ENCODE data around the gene CFAP52. TPM values are rescaled to one million over a fixed set of nuclear protein-coding genes. Genes with fewer than 3 reads are reported as not detected.

The CFAP52 gene
- total and polyA plus RNA-seq, 2 of the 8 experiments (the other 6 are each of a cell fraction or from before 2014, with no cell fraction given): 0.11 TPM; not detected in 1

DNA sequence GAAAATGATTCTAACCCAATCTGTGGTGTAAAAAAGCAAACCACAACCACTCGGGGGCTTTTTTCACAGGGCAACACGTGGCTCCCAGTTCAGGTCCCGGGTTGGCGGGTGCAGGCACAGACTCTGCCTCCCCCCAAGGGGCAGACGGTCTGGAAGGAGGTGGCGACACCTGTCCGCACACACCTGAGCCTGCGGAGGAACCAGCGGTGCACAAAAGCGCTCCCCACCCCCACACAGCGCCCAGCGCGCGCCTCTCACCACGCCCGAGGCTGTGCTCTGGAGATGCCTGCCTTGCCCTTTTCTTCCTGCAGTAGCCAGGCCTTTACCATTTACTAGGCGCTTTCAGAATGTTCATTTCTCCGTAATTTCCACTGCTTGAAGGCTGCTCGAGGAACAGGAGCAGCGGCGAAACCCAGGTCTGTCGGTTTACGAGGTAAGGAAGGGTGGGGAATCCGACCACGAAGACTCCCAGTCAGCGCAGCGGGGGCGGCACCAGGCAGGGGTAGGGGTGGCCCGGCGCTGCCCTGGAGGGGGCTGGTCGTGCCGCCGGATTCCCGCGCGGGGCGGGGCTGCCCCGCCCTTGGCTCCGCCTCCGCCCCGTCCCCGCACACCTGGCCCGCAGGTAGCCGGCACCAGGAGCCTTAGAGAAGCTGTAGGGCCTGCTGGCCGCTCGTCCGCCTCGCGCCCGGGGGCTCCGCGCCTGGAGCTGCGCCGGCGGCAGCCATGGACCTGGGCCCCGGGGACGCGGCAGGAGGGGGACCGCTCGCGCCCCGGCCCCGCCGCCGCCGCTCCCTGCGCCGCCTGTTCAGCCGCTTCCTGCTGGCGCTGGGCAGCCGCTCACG is 68.7 kb downstream of the CFAP52 start, which contains the start of gene USP43 (continued):
- TF ChIP-seq TAF7 (optimal IDR thresholded peaks at IDR 0.05; ENCODE audit: borderline replicate concordance, low read depth, low read length): peak; percentile 60
- TF ChIP-seq, protein P1, sequence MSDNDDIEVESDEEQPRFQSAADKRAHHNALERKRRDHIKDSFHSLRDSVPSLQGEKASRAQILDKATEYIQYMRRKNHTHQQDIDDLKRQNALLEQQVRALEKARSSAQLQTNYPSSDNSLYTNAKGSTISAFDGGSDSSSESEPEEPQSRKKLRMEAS (IDR thresholded peaks at IDR 0.05): peak; percentile 72
- TF ChIP-seq, protein P2, sequence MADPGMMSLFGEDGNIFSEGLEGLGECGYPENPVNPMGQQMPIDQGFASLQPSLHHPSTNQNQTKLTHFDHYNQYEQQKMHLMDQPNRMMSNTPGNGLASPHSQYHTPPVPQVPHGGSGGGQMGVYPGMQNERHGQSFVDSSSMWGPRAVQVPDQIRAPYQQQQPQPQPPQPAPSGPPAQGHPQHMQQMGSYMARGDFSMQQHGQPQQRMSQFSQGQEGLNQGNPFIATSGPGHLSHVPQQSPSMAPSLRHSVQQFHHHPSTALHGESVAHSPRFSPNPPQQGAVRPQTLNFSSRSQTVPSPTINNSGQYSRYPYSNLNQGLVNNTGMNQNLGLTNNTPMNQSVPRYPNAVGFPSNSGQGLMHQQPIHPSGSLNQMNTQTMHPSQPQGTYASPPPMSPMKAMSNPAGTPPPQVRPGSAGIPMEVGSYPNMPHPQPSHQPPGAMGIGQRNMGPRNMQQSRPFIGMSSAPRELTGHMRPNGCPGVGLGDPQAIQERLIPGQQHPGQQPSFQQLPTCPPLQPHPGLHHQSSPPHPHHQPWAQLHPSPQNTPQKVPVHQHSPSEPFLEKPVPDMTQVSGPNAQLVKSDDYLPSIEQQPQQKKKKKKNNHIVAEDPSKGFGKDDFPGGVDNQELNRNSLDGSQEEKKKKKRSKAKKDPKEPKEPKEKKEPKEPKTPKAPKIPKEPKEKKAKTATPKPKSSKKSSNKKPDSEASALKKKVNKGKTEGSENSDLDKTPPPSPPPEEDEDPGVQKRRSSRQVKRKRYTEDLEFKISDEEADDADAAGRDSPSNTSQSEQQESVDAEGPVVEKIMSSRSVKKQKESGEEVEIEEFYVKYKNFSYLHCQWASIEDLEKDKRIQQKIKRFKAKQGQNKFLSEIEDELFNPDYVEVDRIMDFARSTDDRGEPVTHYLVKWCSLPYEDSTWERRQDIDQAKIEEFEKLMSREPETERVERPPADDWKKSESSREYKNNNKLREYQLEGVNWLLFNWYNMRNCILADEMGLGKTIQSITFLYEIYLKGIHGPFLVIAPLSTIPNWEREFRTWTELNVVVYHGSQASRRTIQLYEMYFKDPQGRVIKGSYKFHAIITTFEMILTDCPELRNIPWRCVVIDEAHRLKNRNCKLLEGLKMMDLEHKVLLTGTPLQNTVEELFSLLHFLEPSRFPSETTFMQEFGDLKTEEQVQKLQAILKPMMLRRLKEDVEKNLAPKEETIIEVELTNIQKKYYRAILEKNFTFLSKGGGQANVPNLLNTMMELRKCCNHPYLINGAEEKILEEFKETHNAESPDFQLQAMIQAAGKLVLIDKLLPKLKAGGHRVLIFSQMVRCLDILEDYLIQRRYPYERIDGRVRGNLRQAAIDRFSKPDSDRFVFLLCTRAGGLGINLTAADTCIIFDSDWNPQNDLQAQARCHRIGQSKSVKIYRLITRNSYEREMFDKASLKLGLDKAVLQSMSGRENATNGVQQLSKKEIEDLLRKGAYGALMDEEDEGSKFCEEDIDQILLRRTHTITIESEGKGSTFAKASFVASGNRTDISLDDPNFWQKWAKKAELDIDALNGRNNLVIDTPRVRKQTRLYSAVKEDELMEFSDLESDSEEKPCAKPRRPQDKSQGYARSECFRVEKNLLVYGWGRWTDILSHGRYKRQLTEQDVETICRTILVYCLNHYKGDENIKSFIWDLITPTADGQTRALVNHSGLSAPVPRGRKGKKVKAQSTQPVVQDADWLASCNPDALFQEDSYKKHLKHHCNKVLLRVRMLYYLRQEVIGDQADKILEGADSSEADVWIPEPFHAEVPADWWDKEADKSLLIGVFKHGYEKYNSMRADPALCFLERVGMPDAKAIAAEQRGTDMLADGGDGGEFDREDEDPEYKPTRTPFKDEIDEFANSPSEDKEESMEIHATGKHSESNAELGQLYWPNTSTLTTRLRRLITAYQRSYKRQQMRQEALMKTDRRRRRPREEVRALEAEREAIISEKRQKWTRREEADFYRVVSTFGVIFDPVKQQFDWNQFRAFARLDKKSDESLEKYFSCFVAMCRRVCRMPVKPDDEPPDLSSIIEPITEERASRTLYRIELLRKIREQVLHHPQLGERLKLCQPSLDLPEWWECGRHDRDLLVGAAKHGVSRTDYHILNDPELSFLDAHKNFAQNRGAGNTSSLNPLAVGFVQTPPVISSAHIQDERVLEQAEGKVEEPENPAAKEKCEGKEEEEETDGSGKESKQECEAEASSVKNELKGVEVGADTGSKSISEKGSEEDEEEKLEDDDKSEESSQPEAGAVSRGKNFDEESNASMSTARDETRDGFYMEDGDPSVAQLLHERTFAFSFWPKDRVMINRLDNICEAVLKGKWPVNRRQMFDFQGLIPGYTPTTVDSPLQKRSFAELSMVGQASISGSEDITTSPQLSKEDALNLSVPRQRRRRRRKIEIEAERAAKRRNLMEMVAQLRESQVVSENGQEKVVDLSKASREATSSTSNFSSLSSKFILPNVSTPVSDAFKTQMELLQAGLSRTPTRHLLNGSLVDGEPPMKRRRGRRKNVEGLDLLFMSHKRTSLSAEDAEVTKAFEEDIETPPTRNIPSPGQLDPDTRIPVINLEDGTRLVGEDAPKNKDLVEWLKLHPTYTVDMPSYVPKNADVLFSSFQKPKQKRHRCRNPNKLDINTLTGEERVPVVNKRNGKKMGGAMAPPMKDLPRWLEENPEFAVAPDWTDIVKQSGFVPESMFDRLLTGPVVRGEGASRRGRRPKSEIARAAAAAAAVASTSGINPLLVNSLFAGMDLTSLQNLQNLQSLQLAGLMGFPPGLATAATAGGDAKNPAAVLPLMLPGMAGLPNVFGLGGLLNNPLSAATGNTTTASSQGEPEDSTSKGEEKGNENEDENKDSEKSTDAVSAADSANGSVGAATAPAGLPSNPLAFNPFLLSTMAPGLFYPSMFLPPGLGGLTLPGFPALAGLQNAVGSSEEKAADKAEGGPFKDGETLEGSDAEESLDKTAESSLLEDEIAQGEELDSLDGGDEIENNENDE (IDR thresholded peaks at IDR 0.05; ENCODE audit: insufficient replicate concordance, low read length): no peak
- 0 out of 2 replicates have a peak, but pooled peaks have one; percentile 45 for TF ChIP-seq EGR1 (IDR thresholded peaks at IDR 0.05; ENCODE audit: borderline replicate concordance, low read depth, low read length)
- no peak for TF ChIP-seq RFX5 (IDR thresholded peaks at IDR 0.05; ENCODE audit: borderline replicate concordance, low read depth, low read length)
- TF ChIP-seq, protein P3, sequence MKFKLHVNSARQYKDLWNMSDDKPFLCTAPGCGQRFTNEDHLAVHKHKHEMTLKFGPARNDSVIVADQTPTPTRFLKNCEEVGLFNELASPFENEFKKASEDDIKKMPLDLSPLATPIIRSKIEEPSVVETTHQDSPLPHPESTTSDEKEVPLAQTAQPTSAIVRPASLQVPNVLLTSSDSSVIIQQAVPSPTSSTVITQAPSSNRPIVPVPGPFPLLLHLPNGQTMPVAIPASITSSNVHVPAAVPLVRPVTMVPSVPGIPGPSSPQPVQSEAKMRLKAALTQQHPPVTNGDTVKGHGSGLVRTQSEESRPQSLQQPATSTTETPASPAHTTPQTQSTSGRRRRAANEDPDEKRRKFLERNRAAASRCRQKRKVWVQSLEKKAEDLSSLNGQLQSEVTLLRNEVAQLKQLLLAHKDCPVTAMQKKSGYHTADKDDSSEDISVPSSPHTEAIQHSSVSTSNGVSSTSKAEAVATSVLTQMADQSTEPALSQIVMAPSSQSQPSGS (IDR thresholded peaks at IDR 0.05; ENCODE audit: low read length): no peak
- no peak for TF ChIP-seq NRF1 (IDR thresholded peaks at IDR 0.05; ENCODE audit: low read depth, low read length)
- no peak for TF ChIP-seq SP1 (IDR thresholded peaks at IDR 0.05; ENCODE audit: low read depth, low read length)

Data from H1 (cell line).